Neural cell (in vitro differentiated cells): ENCODE measurements around the gene MYLK. TPM values are rescaled to one million over a fixed set of nuclear protein-coding genes. Genes with fewer than 3 reads are reported as not detected.

Source experiments
- H2AFZ ChIP-seq: fragments of 200-600, 300-800 bp; sonication (generic), shearing (Covaris generic); 2 replicates; pipeline ENCODE4 v1.6.0; 2014; ENCODE audit warnings: low read depth, mild to moderate bottlenecking, antibody characterized with exemption, low read length, moderate library complexity
- H3F3A ChIP-seq: fragments of 200-600 bp; shearing (Covaris generic); 2 replicates; pipeline ENCODE4 v1.6.1; 2016; ENCODE audit warnings: mild to moderate bottlenecking, moderate library complexity, mixed read lengths, antibody characterized with exemption, low read length; ENCODE audit not compliant: insufficient read depth, poor library complexity, severe bottlenecking
- H3K27ac ChIP-seq: fragments of 200-600, 300-800 bp; sonication (generic), shearing (Covaris generic); 2 replicates; pipeline ENCODE4 v1.5.1; 2014; ENCODE audit warnings: mild to moderate bottlenecking, low read length, moderate library complexity
- H3K27me3 ChIP-seq: fragments of 300-800, 200-600 bp; sonication (generic), shearing (Covaris generic); 2 replicates; pipeline ENCODE4 v1.6.0; 2014; ENCODE audit warnings: mild to moderate bottlenecking, low read depth, low read length, moderate library complexity; ENCODE audit not compliant: insufficient read depth
- H3K36me3 ChIP-seq: fragments of 300-800, 200-600 bp; sonication (generic), shearing (Covaris generic); 2 replicates; pipeline ENCODE4 v1.5.1; 2014; ENCODE audit warnings: mild to moderate bottlenecking, antibody characterized with exemption, low read length, moderate library complexity; ENCODE audit not compliant: insufficient read depth
- H3K4me2 ChIP-seq: fragments of 300-800, 200-600 bp; sonication (generic), shearing (Covaris generic); 2 replicates; pipeline ENCODE4 v1.6.0; 2014; ENCODE audit warnings: mild to moderate bottlenecking, low read length
- H3K4me3 ChIP-seq: fragments of 300-800, 200-600 bp; sonication (generic), shearing (Covaris generic); 2 replicates; pipeline ENCODE4 v1.5.1; 2014; ENCODE audit warnings: mild to moderate bottlenecking, low read length, moderate library complexity
- H3K79me2 ChIP-seq: fragments of 200-600 bp; shearing (Covaris generic); replicated peaks from 2 replicates; pipeline ENCODE4 v1.6.0; 2014; ENCODE audit warnings: mild to moderate bottlenecking, low read length, moderate library complexity; ENCODE audit not compliant: insufficient read depth
- H3K9ac ChIP-seq: fragments of 300-800, 200-600 bp; sonication (generic), shearing (Covaris generic); 2 replicates; pipeline ENCODE4 v1.6.1; 2016; ENCODE audit warnings: mild to moderate bottlenecking, low read length, mixed read lengths
- H3K9me2 ChIP-seq: fragments of 200-600 bp; shearing (Covaris generic); 2 replicates; pipeline ENCODE4 v1.6.1; 2016; ENCODE audit warnings: mild to moderate bottlenecking, low read length, mixed read lengths; ENCODE audit not compliant: insufficient read depth
- H3K9me3 ChIP-seq: fragments of 200-600, 300-800 bp; sonication (generic), shearing (Covaris generic); 2 replicates; pipeline ENCODE4 v1.6.1; 2016; ENCODE audit warnings: mild to moderate bottlenecking, mixed run types, low read length, moderate library complexity, mixed read lengths
- H4K20me1 ChIP-seq: fragments of 200-600 bp; shearing (Covaris generic); 2 replicates; pipeline ENCODE4 v1.6.1; 2016; ENCODE audit warnings: mild to moderate bottlenecking, mixed run types; ENCODE audit not compliant: insufficient read depth
- EP300 ChIP-seq: fragments of 450-650 bp; conservative IDR thresholded peaks from 2 replicates; pipeline ENCODE4 v1.6.1; 2014; ENCODE audit warnings: antibody characterized with exemption, mild to moderate bottlenecking, moderate library complexity; ENCODE audit not compliant: poor library complexity, severe bottlenecking
- EZH2 ChIP-seq: fragments of 200-600, 300-800 bp; shearing (Covaris generic), sonication (generic); IDR thresholded peaks from 2 replicates; pipeline ENCODE4 v1.6.1; 2014; ENCODE audit warnings: antibody characterized with exemption, low read length, borderline replicate concordance, mild to moderate bottlenecking; ENCODE audit not compliant: insufficient read depth, poor library complexity, severe bottlenecking
- MXI1 ChIP-seq: fragments of 450-650 bp; conservative IDR thresholded peaks from 2 replicates; pipeline ENCODE4 v1.6.1; 2014; ENCODE audit warnings: antibody characterized with exemption, mild to moderate bottlenecking; ENCODE audit not compliant: poor library complexity, severe bottlenecking
- POLR2AphosphoS5 ChIP-seq: IDR thresholded peaks from 2 replicates; pipeline ENCODE4 v1.6.1; 2012
- RAD21 ChIP-seq: fragments of 450-650 bp; conservative IDR thresholded peaks from 2 replicates; pipeline ENCODE4 v1.6.1; 2014; ENCODE audit warnings: antibody characterized with exemption, mild to moderate bottlenecking, moderate library complexity
- REST ChIP-seq: IDR thresholded peaks from 2 replicates; pipeline ENCODE4 v1.6.1; 2012; ENCODE audit warnings: borderline replicate concordance
- SMC3 ChIP-seq: fragments of 450-650 bp; conservative IDR thresholded peaks from 2 replicates; pipeline ENCODE4 v1.6.1; 2014; ENCODE audit warnings: antibody characterized with exemption, mild to moderate bottlenecking, moderate library complexity; ENCODE audit not compliant: poor library complexity
- TAF1 ChIP-seq: IDR thresholded peaks from 2 replicates; pipeline ENCODE4 v1.6.1; 2012; ENCODE audit warnings: low read depth
- polyA plus RNA-seq: library from polyadenylated mRNA; depleted of rRNA; stranded (reverse); fragments of >200 nt; gene quantifications from 2 replicates; pipeline ENCODE4 v1.2.3, GENCODE V29; 2014
- TF ChIP-seq, protein P1 (sequence below): fragments of 450-650 bp; IDR thresholded peaks from 2 replicates; pipeline ENCODE4 v1.5.1; 2014; ENCODE audit warnings: antibody characterized with exemption, mild to moderate bottlenecking, moderate library complexity; ENCODE audit not compliant: poor library complexity, severe bottlenecking

MYLK gene
- polyA plus RNA-seq, 1 donor from 2014 or later: 0.43 TPM

GRCh38 chr3:123651449-123652341 is 232.4 kb downstream of the MYLK start:
- no peaks in the 10 kb centered on the region for H3F3A ChIP-seq
- no peaks in the 10 kb centered on the region for H3K79me2 ChIP-seq
- no peak overlapping the region for H3K4me2 ChIP-seq
- no peak overlapping the region for H3K9ac ChIP-seq
- H2AFZ ChIP-seq: no peak overlapping the region
- H3K27me3 ChIP-seq: no peaks in the 10 kb centered on the region
- no peak for TF ChIP-seq TAF1
- no peak for TF ChIP-seq MXI1
- TF ChIP-seq REST: no peak
- no peak for TF ChIP-seq EP300
- TF ChIP-seq, protein P1, sequence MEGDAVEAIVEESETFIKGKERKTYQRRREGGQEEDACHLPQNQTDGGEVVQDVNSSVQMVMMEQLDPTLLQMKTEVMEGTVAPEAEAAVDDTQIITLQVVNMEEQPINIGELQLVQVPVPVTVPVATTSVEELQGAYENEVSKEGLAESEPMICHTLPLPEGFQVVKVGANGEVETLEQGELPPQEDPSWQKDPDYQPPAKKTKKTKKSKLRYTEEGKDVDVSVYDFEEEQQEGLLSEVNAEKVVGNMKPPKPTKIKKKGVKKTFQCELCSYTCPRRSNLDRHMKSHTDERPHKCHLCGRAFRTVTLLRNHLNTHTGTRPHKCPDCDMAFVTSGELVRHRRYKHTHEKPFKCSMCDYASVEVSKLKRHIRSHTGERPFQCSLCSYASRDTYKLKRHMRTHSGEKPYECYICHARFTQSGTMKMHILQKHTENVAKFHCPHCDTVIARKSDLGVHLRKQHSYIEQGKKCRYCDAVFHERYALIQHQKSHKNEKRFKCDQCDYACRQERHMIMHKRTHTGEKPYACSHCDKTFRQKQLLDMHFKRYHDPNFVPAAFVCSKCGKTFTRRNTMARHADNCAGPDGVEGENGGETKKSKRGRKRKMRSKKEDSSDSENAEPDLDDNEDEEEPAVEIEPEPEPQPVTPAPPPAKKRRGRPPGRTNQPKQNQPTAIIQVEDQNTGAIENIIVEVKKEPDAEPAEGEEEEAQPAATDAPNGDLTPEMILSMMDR: no peak
- TF ChIP-seq SMC3: no peak
- no peak for TF ChIP-seq RAD21
- TF ChIP-seq POLR2AphosphoS5: no peak
- no peak for TF ChIP-seq EZH2
- no peak overlapping the region for H3K4me3 ChIP-seq
- no peaks in the 10 kb centered on the region for H3K9me2 ChIP-seq
- H4K20me1 ChIP-seq: no peaks in the 10 kb centered on the region
- H3K9me3 ChIP-seq: no peaks in the 10 kb centered on the region
- H3K36me3 ChIP-seq: no peaks in the 10 kb centered on the region
- H3K27ac ChIP-seq: no peak overlapping the region

DNA sequence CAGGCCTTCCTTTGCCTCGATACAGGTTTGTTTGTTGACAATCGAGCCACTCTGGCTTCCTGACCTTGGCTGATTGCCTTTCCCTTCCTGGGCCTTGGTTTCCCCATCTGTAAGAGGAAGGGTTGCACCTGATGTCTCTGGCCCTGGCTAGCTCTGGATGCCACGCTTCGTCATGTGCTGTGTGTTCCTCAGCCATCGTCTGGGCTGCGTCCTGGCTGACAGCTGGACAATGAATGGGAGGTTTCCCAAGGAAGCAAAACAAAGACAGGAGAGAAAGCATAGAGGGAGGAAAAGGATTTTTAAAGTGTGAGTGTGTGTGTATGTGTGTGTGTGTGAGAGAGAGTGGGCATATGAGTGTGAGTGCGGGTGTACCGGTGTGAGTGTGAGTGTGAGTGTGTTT is 234.0 kb downstream of the MYLK start:
- no peak overlapping the region for H3K4me3 ChIP-seq
- H3K9me2 ChIP-seq: no peaks in the 10 kb centered on the region
- no peaks in the 10 kb centered on the region for H3K36me3 ChIP-seq
- no peak overlapping the region for H2AFZ ChIP-seq
- H3K9me3 ChIP-seq: no peaks in the 10 kb centered on the region
- TF ChIP-seq, protein P1: no peak
- TF ChIP-seq SMC3 (no peak), TAF1 (no peak), POLR2AphosphoS5 (no peak), REST (no peak), EP300 (no peak), MXI1 (no peak), RAD21 (no peak), EZH2 (no peak)
- H4K20me1 ChIP-seq: no peaks in the 10 kb centered on the region
- no peaks in the 10 kb centered on the region for H3K27me3 ChIP-seq
- no peak overlapping the region for H3K27ac ChIP-seq
- H3K9ac ChIP-seq: no peak overlapping the region
- no peak overlapping the region for H3K4me2 ChIP-seq
- H3F3A ChIP-seq: no peaks in the 10 kb centered on the region
- no peaks in the 10 kb centered on the region for H3K79me2 ChIP-seq
